ENCODE data around the gene GHR.

The GHR gene

DNA sequence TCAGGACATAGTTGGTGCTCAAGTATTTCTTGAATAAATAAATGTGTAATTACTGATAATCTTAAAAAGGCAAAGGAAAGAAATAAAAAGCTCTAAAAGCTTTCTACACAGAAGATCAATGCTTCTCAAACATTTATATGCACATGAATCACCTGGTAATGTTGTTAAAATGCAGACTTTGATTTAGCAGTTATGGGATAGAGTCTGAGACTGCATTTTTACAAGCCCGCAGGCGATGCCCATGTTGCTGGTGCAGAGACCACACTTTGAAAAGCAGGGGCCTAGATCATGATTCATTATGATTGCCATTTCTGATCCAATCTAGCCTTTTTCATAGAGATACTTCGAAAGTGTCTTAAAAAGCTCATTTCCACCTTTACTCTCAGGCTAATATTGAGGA is 329.9 kb downstream of the GHR start:
- TF ChIP-seq ZFP3 (CRISPR knock-in tag; IDR thresholded peaks at IDR 0.05) (no peak), ZC3H10 (CRISPR knock-in tag; IDR thresholded peaks at IDR 0.05) (no peak), ZNF70 (CRISPR knock-in tag; IDR thresholded peaks at IDR 0.05) (no peak), ISL1 (CRISPR knock-in tag; IDR thresholded peaks at IDR 0.05) (no peak), ZFP30 (CRISPR knock-in tag; IDR thresholded peaks at IDR 0.05) (no peak), CSDC2 (CRISPR knock-in tag; IDR thresholded peaks at IDR 0.05) (no peak), ARNTL (CRISPR knock-in tag; IDR thresholded peaks at IDR 0.05; ENCODE audit: borderline replicate concordance, low read depth) (no peak), TOX (CRISPR knock-in tag; IDR thresholded peaks at IDR 0.05; ENCODE audit: borderline replicate concordance) (no peak), GLIS3 (CRISPR knock-in tag; IDR thresholded peaks at IDR 0.05) (no peak), OSR1 (CRISPR knock-in tag; IDR thresholded peaks at IDR 0.05) (no peak), ZNF8 (CRISPR knock-in tag; IDR thresholded peaks at IDR 0.05) (no peak), ZNF565 (CRISPR knock-in tag; conservative IDR thresholded peaks at IDR 0.05; ENCODE audit: low read depth) (no peak), RARB (CRISPR knock-in tag; IDR thresholded peaks at IDR 0.05) (no peak), SNAI2 (CRISPR knock-in tag; IDR thresholded peaks at IDR 0.05) (no peak)
- TF ChIP-seq, protein P1, sequence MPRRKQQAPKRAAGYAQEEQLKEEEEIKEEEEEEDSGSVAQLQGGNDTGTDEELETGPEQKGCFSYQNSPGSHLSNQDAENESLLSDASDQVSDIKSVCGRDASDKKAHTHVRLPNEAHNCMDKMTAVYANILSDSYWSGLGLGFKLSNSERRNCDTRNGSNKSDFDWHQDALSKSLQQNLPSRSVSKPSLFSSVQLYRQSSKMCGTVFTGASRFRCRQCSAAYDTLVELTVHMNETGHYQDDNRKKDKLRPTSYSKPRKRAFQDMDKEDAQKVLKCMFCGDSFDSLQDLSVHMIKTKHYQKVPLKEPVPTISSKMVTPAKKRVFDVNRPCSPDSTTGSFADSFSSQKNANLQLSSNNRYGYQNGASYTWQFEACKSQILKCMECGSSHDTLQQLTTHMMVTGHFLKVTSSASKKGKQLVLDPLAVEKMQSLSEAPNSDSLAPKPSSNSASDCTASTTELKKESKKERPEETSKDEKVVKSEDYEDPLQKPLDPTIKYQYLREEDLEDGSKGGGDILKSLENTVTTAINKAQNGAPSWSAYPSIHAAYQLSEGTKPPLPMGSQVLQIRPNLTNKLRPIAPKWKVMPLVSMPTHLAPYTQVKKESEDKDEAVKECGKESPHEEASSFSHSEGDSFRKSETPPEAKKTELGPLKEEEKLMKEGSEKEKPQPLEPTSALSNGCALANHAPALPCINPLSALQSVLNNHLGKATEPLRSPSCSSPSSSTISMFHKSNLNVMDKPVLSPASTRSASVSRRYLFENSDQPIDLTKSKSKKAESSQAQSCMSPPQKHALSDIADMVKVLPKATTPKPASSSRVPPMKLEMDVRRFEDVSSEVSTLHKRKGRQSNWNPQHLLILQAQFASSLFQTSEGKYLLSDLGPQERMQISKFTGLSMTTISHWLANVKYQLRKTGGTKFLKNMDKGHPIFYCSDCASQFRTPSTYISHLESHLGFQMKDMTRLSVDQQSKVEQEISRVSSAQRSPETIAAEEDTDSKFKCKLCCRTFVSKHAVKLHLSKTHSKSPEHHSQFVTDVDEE (CRISPR knock-in tag; IDR thresholded peaks at IDR 0.05) = no peak
- TF ChIP-seq, protein P2, sequence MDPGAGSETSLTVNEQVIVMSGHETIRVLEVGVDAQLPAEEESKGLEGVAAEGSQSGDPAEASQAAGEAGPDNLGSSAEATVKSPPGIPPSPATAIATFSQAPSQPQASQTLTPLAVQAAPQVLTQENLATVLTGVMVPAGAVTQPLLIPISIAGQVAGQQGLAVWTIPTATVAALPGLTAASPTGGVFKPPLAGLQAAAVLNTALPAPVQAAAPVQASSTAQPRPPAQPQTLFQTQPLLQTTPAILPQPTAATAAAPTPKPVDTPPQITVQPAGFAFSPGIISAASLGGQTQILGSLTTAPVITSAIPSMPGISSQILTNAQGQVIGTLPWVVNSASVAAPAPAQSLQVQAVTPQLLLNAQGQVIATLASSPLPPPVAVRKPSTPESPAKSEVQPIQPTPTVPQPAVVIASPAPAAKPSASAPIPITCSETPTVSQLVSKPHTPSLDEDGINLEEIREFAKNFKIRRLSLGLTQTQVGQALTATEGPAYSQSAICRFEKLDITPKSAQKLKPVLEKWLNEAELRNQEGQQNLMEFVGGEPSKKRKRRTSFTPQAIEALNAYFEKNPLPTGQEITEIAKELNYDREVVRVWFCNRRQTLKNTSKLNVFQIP (CRISPR knock-in tag; IDR thresholded peaks at IDR 0.05; ENCODE audit: borderline replicate concordance, low read depth) = no peak

DNA sequence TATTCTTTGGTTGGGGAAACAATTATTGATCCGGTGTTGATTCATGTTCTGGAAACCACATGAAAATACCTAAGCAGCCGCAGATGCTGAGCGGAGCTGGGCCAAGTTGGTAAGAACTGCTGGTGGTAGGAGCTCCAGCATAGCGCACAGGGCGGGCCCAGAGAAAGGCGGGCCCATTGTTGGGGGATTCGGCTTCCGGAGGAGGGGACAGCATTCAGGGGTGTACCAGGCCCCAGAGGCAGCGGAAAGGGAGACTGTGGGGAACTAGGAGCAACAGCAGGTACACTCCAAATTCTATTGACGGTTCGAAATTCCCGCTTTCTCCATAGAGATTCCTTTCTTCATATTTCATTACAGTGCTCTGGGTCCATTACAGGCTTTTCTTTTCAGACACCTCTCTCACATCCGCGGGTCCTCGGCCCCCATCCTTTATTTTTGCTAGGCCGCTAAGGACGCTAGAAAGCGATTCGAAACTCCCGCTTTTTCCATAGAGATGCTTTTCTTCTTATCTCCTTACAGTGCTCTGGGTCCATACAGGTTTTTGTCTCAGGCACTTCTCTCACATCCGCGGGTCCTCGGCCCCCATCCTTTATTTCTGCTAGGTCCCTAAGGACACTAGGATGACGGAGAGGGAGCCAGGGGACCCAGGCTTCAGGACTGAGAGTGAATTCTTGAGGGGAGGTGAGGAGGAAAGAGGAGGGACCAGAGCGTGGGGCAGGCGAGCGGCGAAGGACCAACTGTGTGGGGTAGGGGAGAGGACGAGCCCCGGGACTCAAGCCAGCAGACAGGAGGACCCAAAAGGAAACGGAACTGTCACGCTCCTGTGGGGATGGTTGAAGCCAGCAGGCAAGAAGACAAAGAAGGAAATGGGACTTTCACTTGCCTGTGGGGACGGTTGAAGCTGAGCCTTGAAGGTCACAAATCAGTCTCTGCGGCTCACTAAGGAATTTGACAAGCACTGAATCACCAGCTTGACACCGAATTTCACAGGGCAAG is 333.7 kb downstream of the GHR start, which contains the start of gene CCDC152:
TSS of gene CCDC152 (plus strand) at position 213 of the 996 bp plus-strand sequence. CDS start 2,304 bp downstream, outside the sequence.
- peak; percentile 99 for ATAC-seq
- TF ChIP-seq, protein P3, sequence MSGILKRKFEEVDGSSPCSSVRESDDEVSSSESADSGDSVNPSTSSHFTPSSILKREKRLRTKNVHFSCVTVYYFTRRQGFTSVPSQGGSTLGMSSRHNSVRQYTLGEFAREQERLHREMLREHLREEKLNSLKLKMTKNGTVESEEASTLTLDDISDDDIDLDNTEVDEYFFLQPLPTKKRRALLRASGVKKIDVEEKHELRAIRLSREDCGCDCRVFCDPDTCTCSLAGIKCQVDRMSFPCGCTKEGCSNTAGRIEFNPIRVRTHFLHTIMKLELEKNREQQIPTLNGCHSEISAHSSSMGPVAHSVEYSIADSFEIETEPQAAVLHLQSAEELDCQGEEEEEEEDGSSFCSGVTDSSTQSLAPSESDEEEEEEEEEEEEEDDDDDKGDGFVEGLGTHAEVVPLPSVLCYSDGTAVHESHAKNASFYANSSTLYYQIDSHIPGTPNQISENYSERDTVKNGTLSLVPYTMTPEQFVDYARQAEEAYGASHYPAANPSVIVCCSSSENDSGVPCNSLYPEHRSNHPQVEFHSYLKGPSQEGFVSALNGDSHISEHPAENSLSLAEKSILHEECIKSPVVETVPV (CRISPR knock-in tag; IDR thresholded peaks at IDR 0.05) = no peak
- TF ChIP-seq ZC3H10 (CRISPR knock-in tag; IDR thresholded peaks at IDR 0.05) = no peak
- no peak for TF ChIP-seq ZNF565 (CRISPR knock-in tag; conservative IDR thresholded peaks at IDR 0.05; ENCODE audit: low read depth)
- TF ChIP-seq CSDC2 (CRISPR knock-in tag; IDR thresholded peaks at IDR 0.05) = no peak
- TF ChIP-seq OSR1 (CRISPR knock-in tag; IDR thresholded peaks at IDR 0.05) = no peak
- TF ChIP-seq, protein P2 (CRISPR knock-in tag; IDR thresholded peaks at IDR 0.05; ENCODE audit: borderline replicate concordance, low read depth) = no peak
- TF ChIP-seq ZNF70 (CRISPR knock-in tag; IDR thresholded peaks at IDR 0.05) = no peak
- no peak for TF ChIP-seq TCF4 (CRISPR knock-in tag; IDR thresholded peaks at IDR 0.05; ENCODE audit: borderline replicate concordance)
- no peak for TF ChIP-seq ZNF8 (CRISPR knock-in tag; IDR thresholded peaks at IDR 0.05)
- no peak for TF ChIP-seq ISL1 (CRISPR knock-in tag; IDR thresholded peaks at IDR 0.05)
- no peak for TF ChIP-seq TOX (CRISPR knock-in tag; IDR thresholded peaks at IDR 0.05; ENCODE audit: borderline replicate concordance)
- no peak for TF ChIP-seq ZFP30 (CRISPR knock-in tag; IDR thresholded peaks at IDR 0.05)
- no peak for TF ChIP-seq SNAI2 (CRISPR knock-in tag; IDR thresholded peaks at IDR 0.05)
- no peak for TF ChIP-seq ZFP3 (CRISPR knock-in tag; IDR thresholded peaks at IDR 0.05)
- no peak for TF ChIP-seq BACH2 (CRISPR knock-in tag; IDR thresholded peaks at IDR 0.05; ENCODE audit: borderline replicate concordance)
- TF ChIP-seq, protein P4, sequence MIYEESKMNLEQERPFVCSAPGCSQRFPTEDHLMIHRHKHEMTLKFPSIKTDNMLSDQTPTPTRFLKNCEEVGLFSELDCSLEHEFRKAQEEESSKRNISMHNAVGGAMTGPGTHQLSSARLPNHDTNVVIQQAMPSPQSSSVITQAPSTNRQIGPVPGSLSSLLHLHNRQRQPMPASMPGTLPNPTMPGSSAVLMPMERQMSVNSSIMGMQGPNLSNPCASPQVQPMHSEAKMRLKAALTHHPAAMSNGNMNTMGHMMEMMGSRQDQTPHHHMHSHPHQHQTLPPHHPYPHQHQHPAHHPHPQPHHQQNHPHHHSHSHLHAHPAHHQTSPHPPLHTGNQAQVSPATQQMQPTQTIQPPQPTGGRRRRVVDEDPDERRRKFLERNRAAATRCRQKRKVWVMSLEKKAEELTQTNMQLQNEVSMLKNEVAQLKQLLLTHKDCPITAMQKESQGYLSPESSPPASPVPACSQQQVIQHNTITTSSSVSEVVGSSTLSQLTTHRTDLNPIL (CRISPR knock-in tag; IDR thresholded peaks at IDR 0.05; ENCODE audit: low read depth) = no peak

More for the DNA sequence above, 329.9 kb downstream of the GHR start:
- no peak for ATAC-seq
